Activated effector memory CD4-positive, alpha-beta T cell treated with Interleukin-2 at 50 U/mL for 16 hours (primary cell): ENCODE measurements around the gene FAM13C.
"Not testable (repeated sequence)": the region's sequence is repeated elsewhere in the genome, so short reads cannot be mapped to it uniquely, and the experiment has no call there.

Experiments used
- DNase-seq: peaks from one replicate; pipeline ENCODE4 v3.0.0-alpha.2; 2020

Gene FAM13C

GRCh38 chr10:59362144-59362958 lies at the start of gene FAM13C:
Gene FAM13C, minus strand, starts transcription at chr10:59362549. Its CDS starts 89 bp downstream, at chr10:59362460.
- DNase-seq = no peak

- no peak for DNase-seq
These were observed 42.9 kb upstream of the FAM13C start for GRCh38 chr10:59405235-59405634.

- DNase-seq = no peak
These were observed 37.9 kb upstream of the FAM13C start for GRCh38 chr10:59400214-59400613.

- DNase-seq = not testable (repeated sequence)
These were observed 37.0 kb upstream of the FAM13C start for GRCh38 chr10:59399329-59399728.

GRCh38 chr10:59397961-59398360 lies 35.6 kb upstream of the FAM13C start:
- DNase-seq = no peak

GRCh38 chr10:59395984-59396383 lies 33.6 kb upstream of the FAM13C start:
- no peak for DNase-seq

GRCh38 chr10:59393349-59393748 lies 31.0 kb upstream of the FAM13C start:
- no peak for DNase-seq

- no peak for DNase-seq
These were observed 28.7 kb upstream of the FAM13C start for GRCh38 chr10:59391060-59391459.

- DNase-seq = no peak
These were observed 26.3 kb upstream of the FAM13C start for GRCh38 chr10:59388671-59388976.

- no peak for DNase-seq
These were observed 25.8 kb upstream of the FAM13C start for GRCh38 chr10:59387951-59388670.

GRCh38 chr10:59384761-59385160 lies 22.4 kb upstream of the FAM13C start:
- DNase-seq = no peak

- no peak for DNase-seq
These were observed 21.6 kb upstream of the FAM13C start for GRCh38 chr10:59383908-59384307.

GRCh38 chr10:59383436-59383835 lies 21.1 kb upstream of the FAM13C start:
- DNase-seq = no peak

GRCh38 chr10:59382831-59383295 lies 20.5 kb upstream of the FAM13C start:
- DNase-seq = no peak

- no peak for DNase-seq
These were observed 19.3 kb upstream of the FAM13C start for GRCh38 chr10:59381687-59382086.

- no peak for DNase-seq
These were observed 14.5 kb upstream of the FAM13C start for GRCh38 chr10:59376846-59377245.

GRCh38 chr10:59375990-59376389 lies 13.6 kb upstream of the FAM13C start:
- DNase-seq = no peak

- DNase-seq = no peak
These were observed 12.6 kb upstream of the FAM13C start for GRCh38 chr10:59374916-59375315.

- no peak for DNase-seq
These were observed 10.7 kb upstream of the FAM13C start for GRCh38 chr10:59373071-59373470.

GRCh38 chr10:59372543-59372942 lies 10.2 kb upstream of the FAM13C start:
- DNase-seq = no peak

- no peak for DNase-seq
These were observed 3.9 kb upstream of the FAM13C start for GRCh38 chr10:59366290-59366689.

- DNase-seq = no peak
These were observed 1.2 kb upstream of the FAM13C start for GRCh38 chr10:59363446-59363958.

GRCh38 chr10:59362959-59363381 lies 621 bp upstream of the FAM13C start:
- DNase-seq = no peak

- no peak for DNase-seq
These were observed 646 bp downstream of the FAM13C start for GRCh38 chr10:59361663-59362143.
